GM19193 (cell line): Measurements from ENCODE around the gene POLA2.

Experiments used
- POLR2A ChIP-seq: IDR thresholded peaks from 4 replicates; pipeline ENCODE4 v1.6.1; 2011; ENCODE audit not compliant: insufficient read depth, insufficient read length; ENCODE audit errors: extremely low read depth

Gene POLA2

DNA sequence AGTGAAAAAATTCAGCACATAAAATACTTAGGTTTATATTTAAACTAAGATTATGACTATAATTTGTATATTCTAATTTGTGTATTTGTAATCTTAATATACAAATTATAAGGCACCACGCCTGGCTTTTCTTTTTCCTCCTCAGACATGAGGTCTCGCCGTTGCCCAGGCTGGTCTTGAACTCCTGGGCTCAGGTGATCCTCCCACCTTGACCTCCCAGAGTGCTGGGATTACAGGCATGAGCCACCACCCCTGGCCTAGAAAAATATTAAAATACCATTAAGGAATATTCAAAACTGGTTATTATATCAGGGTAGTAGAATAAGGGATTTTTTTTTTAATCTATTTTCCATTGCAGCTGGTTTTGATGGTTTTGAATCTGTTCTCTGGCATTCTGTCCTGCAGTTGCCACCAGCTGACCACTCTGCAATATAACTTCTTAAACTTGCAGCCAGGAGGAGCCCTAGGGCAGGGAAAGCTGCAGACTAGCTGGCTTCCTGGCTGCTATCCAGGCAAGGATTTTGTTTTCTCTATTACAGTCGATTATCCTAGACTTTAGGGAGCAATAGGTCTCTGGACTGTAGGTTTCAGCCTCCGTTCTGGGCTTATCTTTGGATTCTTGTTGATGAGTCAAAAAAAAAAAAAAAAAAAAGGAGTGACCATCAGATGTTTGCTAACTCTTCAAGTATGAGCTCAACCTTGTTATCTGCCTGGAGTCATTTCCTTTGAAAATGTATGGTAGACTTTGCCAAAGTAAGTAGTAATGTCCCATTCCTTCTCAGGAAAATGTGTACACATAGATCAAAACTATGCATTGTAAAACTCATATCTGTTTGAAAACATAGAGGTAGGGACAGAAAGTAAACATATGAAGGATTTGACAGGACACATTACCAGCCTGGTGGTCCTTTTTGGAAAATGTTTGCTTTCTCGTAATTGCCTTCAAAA lies 13.2 kb downstream of the POLA2 start:
- no peak for TF ChIP-seq POLR2A

DNA sequence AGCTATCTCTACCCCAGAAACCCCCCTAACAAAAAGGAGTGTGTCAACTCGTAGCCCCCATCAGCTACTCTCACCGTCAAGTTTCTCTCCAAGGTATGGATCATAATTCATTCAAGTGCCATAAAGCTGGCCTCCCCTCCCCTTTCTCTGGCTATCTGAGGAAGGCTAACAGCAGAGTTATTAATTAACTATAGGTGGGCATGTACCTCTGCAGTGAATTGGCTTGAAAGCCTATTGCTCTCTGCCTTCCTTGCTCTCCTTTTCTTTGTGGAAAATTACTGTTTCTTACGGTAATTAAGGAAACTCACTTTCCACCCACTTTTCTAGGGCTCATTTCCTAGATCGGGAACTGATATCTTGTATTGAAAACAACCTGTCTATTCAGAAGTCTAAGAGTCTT lies 14.1 kb downstream of the POLA2 start:
- TF ChIP-seq POLR2A: no peak

DNA sequence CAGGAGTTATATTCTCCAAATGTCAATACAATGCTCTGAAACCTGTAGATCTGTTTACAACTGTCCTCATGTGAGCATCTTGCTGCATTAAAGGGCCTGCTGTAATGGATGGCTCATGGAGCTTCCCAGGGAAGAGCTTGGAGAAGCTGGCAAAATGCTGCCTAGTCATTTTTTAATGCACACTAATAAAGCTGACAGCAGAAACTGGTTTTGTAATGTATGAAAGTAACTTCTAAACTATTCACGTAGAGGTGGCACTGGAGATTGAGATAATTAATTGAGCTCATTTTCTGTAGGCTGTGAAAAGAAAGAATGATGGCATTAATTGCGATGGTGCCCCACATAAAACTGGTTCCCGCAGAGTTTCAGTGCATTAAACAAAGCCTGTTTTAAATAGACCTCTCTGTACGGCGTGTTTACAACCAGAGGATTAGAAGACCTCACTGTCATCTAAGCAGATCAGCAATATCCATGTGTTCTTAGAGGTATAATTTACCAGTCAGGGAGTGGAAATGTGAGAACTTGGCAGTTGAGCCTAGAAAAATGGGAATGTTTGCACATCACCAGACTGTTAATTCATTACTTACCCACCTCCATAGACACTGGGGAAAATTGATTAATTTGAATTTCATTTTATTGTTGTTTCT lies 16.0 kb downstream of the POLA2 start:
- TF ChIP-seq POLR2A: no peak

DNA sequence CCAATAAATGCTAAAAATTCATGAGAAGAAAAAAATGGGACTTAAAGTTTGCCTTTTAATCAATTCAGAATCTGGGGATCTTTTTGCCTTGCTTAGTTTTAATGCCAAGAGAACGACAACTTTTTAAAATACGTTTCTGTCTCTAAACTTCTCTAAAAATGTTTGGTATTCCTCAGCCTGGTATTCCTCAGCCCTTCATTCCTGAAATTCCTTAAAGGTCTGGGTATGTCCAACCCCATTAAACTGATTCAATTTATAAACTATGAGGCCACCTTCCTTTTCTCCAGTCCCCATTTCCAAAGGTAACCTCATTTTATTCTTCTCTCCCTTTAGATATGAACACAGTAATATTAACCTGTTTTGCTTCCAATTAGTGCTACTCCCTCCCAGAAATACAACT lies 16.6 kb downstream of the POLA2 start:
- no peak for TF ChIP-seq POLR2A

DNA sequence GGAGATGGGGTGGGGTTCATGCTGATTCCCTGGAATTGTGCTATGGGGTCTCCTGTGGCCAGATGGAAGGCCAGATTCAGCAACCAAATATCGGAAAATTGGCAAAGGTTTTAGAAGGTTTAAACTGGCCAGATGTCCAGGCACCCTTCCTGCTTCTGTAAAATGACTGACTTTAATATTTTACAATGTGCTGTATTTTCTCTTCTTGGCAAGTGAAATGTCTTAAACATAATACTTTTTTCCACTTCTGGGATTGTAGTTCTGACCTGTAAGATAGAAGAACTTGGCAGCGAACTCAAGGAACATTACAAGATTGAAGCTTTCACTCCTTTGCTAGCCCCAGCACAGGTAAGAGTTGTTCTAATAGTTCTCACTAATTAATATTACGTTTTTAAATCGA lies 17.5 kb downstream of the POLA2 start:
- no peak for TF ChIP-seq POLR2A

DNA sequence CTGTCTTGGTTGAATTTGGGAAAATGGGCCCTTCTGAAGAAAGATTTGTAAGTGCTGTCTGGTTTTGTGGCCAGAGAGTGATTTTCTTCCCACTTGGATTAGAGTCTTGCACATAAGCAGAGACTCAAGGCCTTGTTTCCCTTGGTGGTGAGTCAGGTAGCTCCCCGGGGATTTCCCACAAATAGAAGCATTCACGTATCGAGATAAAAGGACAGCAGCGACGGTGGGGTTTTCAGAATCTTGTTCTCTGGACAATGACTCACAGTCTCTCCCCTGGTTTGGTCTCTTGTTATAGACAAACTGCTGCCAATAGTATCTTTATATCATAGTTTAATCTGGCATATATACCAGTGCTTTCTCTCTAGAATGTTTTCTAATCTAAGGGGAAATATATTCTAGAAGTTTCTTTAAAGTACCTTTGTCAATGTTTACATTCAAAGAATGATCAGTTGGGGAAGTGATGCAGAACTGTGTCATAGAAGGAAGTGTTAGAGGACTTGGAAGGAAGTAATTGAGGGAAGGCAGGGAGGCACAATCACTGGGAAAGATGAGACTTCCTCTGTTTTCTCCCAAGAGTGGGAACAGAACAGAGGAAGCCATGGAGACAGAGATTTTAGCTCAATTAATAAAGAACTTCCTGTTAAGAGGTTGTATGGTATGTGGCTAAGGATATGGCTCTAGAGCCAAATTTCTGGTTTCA lies 18.1 kb downstream of the POLA2 start:
- TF ChIP-seq POLR2A: no peak

DNA sequence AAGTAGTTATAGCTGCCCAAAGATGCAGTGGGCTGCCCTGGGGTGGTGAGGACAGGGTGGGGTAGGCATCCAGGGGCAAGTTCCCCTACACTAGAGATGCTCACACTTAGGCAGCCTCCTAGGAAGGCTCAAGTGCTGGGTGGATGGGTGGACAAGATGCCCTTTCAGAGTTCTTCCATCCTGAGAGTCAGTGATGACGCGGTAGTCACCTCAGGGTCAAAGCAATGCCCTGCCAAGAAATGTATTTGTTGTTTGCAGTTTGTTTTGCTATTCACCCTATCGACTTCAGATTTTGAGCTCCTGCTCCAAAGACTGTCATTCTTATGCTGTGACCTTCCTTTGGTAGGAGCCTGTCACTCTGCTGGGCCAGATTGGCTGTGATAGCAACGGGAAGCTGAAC lies 18.9 kb downstream of the POLA2 start:
- no peak for TF ChIP-seq POLR2A

DNA sequence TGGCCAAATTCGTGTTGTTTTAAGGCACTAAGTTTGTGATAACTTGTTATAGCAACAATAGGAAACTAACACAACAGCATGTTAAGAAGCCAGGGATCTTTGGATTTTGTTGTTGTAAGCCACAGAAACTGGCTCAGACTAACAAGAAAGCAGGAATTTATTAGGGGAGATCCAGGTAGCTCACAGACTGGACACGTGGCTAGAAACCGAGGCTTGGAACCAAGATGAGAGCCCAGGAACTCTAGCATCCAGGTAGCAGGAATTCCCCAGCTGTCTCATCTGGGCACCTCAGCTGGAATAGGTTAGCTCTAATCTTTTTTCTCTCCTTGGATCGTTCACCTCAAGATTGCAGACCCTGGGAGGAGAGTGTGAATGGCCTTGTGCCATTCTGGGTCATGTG lies 24.9 kb downstream of the POLA2 start:
- TF ChIP-seq POLR2A: no peak

DNA sequence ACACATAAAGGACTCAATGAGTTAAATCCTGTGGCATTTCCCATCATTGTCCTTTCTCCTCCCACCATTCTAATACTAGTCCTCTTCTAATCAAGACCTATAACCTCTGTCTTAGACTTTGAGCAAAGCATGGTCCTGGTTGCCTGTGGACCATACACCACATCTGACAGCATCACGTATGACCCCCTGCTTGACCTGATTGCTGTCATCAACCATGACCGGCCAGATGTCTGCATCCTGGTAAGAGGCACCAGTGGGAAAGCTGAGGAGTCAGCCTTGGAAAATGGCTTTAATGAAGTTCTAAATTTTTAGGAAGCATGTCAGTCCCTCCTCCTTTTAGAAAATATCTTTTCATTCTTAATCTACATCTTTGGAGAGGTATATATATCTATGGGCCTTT lies 25.8 kb downstream of the POLA2 start:
- TF ChIP-seq POLR2A: no peak

DNA sequence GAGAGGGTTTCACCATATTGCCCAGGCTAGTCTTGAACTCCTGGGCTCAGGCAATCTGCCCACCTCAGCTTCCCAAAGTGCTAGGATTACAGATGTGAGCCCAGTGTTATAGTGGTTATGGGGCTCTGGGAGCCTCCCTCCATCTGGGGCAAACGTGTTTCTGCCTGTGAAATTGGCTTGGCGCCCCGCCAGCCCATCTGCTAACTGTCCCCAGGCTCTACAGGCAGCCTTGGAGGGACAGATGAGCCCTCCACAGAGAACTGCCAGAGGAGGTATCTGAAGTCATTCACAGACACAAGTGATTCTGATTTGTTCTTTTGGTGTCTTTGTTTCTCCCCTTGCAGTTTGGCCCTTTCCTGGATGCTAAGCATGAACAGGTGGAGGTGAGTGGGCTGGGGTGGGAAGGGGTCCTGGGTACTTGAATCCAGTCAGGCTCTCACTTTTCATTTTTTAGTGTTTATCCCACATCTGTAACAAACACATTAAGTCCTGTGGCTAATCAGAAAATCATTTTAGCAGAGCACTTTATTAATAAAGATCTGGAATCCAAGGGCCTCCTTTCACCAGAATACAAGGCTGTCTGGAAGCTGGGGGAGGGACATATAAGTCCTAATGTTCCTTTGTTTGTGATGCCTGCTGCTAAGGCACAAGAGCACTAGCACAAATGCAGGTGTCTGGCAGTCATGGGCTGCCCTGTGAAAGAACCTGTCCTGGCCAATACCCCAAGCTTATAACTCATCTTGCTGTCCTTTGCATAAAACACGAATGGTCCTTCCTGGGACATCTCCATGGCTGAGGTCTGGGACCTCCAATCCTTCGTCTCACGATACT lies 27.2 kb downstream of the POLA2 start:
- TF ChIP-seq POLR2A: no peak

DNA sequence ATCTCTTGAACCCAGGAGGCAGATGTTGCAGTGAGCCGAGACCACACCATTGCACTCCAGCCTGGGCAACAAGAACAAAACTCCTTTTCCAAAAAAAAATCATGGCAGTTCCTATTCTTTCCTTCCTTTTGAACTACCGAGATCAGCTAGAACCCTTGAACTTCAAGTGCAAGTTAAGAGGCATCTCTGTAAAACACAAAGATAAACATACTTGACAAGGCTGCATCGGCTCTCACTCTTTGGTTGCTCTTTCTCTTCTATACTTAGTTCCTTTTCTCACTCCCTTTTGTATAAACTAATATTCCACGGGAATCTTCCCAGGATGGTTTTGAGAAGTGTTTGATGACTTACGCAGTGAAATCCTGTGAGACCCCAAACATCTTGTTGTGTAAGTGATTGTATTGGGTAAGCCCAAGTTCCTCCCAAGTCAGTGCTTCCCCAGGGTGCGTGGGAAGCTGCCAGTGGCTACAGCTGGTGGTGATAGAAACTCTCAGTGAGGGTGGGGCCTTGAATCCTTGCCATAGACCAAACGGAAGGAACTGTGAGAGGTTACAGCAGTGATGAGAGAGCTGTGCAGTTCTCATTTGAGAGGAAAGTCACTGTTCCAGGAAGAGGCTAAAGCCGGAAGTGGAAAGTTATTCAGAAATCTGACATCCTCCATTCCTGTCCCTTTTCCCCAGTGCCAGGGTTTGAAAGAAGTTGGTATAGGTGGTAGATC lies 28.8 kb downstream of the POLA2 start:
- no peak for TF ChIP-seq POLR2A

DNA sequence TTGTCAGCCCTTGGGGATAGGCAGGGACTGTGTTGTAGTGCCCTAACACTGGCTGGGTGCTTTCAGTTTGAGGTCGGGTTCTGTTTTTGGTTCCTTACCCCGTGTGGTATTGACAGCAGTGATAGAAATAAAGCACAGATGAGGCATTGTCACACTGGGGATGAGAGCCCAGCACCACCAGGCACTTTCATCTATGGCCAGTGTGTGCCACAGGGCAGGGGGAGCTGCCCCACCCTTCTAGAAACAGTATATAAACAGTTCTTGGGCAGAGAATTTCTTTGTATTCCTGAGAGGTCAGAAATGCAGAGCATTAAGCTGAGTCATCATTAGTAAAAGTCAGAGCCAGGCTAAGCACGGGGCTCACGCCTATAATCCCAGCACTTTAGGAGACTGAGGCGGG lies 29.9 kb downstream of the POLA2 start:
- TF ChIP-seq POLR2A: no peak

DNA sequence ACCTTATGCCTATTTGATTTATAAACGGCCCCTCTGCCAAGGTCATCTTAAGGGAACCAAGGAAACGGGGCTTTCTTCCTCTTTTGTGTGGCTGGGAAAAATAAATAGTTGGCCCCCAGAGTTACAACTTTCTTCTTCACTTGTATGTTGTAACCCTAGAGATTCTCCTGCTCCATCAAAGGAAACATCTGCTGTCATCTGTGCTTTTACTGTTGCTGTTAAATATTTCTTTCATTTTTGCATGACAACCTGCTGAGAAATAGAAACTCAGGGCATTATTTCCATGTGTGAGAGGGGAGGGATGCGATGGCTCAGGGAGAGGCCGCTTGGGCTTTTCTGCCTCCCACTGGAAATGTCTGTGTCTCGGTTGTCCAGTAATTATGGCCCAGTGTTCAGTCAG lies 31.1 kb downstream of the POLA2 start:
- no peak for TF ChIP-seq POLR2A

DNA sequence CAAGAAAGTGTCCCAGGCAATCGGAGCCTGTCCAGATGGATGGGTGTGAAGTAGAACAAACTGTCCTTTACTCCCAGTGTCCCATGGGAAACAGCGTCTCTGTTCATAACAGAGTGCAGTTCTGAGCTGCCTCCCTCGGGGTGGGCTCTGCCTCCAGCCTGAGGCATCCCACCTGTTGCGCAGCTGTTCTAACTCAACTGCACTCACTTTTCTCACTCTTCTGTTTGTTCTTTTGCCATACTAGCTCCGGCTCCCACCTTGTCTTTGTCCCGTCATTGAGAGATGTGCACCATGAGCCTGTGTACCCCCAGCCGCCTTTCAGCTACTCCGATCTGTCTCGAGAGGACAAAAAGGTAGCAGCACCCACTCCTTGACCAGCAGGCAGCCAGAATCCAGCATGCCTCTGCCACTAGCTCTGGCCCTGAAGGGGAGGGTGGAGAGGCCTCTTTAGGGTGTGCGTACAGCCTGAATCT lies 32.2 kb downstream of the POLA2 start:
- no peak for TF ChIP-seq POLR2A
